A549 (cell line): Measurements from ENCODE around the gene PLEKHG4B.

Experiments
- BHLHE40 ChIP-seq: IDR thresholded peaks from 2 replicates; pipeline ENCODE4 v1.6.1; 2012; ENCODE audit warnings: low read depth, low read length, inconsistent platforms
- CTCF ChIP-seq: fragments of >200 bp; sonication (Bioruptor Twin); formaldehyde crosslinking; IDR thresholded peaks from 3 replicates; pipeline ENCODE4 v1.5.1; 2016
- GATA3 ChIP-seq: IDR thresholded peaks from 2 replicates; pipeline ENCODE4 v1.6.1; 2012; ENCODE audit warnings: borderline replicate concordance
- POLR2A ChIP-seq: IDR thresholded peaks from 2 replicates; pipeline ENCODE4 v1.6.1; 2012; ENCODE audit warnings: mild to moderate bottlenecking, low read length
- TP53 ChIP-seq: fragments of 250-450 bp; sonication (Bioruptor Pico); IDR thresholded peaks from 2 replicates; pipeline ENCODE4 v1.5.0; 2021; ENCODE audit warnings: mild to moderate bottlenecking, moderate library complexity

DNA sequence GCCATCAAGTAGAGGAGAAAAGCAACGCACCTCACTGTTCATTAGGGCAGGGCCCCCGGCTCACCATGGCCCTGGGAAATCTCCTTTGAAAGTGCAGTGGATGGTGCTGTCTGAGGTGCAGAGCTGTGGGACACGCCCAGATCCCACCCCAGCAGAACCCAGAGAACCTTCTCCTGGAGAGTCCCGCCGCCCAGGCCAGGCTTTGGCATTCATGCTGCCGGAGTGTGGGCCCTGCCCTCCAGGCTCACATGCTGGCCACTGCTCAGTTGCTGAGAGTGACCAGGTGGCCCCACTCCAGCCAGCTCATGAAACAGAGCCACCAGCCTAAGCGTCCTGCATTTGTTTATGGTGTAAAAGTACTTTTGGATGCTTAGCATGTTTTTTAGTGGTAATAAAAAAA lies 75.5 kb downstream of the PLEKHG4B start:
- TF ChIP-seq TP53 (CRISPR knock-in tag) (no peak), CTCF (no peak), BHLHE40 (no peak), GATA3 (no peak), POLR2A (no peak)
